ENCODE data around the gene RTTN.

- no peak for TF ChIP-seq CTCF (conservative IDR thresholded peaks at IDR 0.05; ENCODE audit: low read length)
- no peak for TF ChIP-seq EZH2phosphoT487 (IDR thresholded peaks at IDR 0.05; ENCODE audit: borderline replicate concordance)
These were observed 15.1 kb upstream of the RTTN start for GRCh38 chr18:70220628-70221027.
